Panc1 (cell line): Measurements from ENCODE around the gene DNAH12. TPM values are rescaled to one million over a fixed set of nuclear protein-coding genes. Genes with fewer than 3 reads are reported as not detected.
"Not testable (repeated sequence)": the region's sequence is repeated elsewhere in the genome, so short reads cannot be mapped to it uniquely, and the experiment has no call there.

Experiments used
- ATAC-seq: fragments of 200-7000 bp; cut with Tn5 transposase; 2 replicates; pipeline ENCODE4 v1.9.1; 2020; ENCODE audit warnings: mild to moderate bottlenecking, moderate library complexity
- BruUV-seq: library from RNA; stranded (reverse); fragments of 400-500 nt; replicated peaks from 2 replicates; lab custom pipeline; 2021; lab: Mats Ljungman, UMichigan
- CTCF ChIA-PET: fragments of 300-600 bp; sonication (Branson Sonifier 250); formaldehyde crosslinking; loops from one replicate; lab custom pipeline; 2022; ENCODE audit warnings: antibody characterized with exemption; lab: Charles Lee
- POLR2A ChIA-PET: fragments of 300-600 bp; sonication (Branson Sonifier 250); formaldehyde crosslinking; loops from one replicate; lab custom pipeline; 2022; ENCODE audit warnings: antibody characterized with exemption; lab: Charles Lee
- DNase-seq: peaks from one replicate; pipeline ENCODE4 v3.0.0-alpha.2; 2010; ENCODE audit warnings: low read depth, low spot score
- H3K27ac ChIP-seq: 2 replicates; pipeline ENCODE4 v1.5.1; 2011; ENCODE audit warnings: mild to moderate bottlenecking, low read length, inconsistent platforms
- H3K27me3 ChIP-seq: fragments of 200-500 bp; sonication (Bioruptor generic); 2 replicates; pipeline ENCODE4 v1.6.0; 2014; ENCODE audit warnings: low read length, inconsistent platforms; ENCODE audit not compliant: control insufficient read depth, insufficient read depth
- H3K36me3 ChIP-seq: fragments of 200-500 bp; sonication (Bioruptor generic); 2 replicates; pipeline ENCODE4 v1.5.1; 2014; ENCODE audit warnings: inconsistent platforms, mild to moderate bottlenecking, low read length, moderate library complexity; ENCODE audit not compliant: control insufficient read depth, insufficient read depth
- H3K4me1 ChIP-seq: 2 replicates; pipeline ENCODE4 v1.5.1; 2011; ENCODE audit warnings: inconsistent platforms, mild to moderate bottlenecking, low read length, moderate library complexity; ENCODE audit not compliant: control insufficient read depth, insufficient read depth
- H3K4me3 ChIP-seq, 2 experiments: 2 replicates each; pipeline ENCODE4 v1.5.1; 2011 to 2012; ENCODE audit warnings: low read depth in 2 of 2, low read length in 2 of 2, mild to moderate bottlenecking in 2 of 2, inconsistent platforms in 1 of 2, moderate library complexity in 1 of 2
- H3K9me3 ChIP-seq: fragments of 200-500 bp; sonication (Bioruptor generic); 2 replicates; pipeline ENCODE4 v1.5.1; 2014; ENCODE audit warnings: low read depth, mild to moderate bottlenecking, inconsistent platforms, low read length, moderate library complexity; ENCODE audit not compliant: control insufficient read depth, insufficient read depth
- CTCF ChIP-seq: fragments of 450-650 bp; IDR thresholded peaks from 2 replicates; pipeline ENCODE4 v1.5.1; 2017; ENCODE audit warnings: mild to moderate bottlenecking
- POLR2AphosphoS5 ChIP-seq: IDR thresholded peaks from 2 replicates; pipeline ENCODE4 v1.6.1; 2012; ENCODE audit warnings: mild to moderate bottlenecking, low read depth, low read length, moderate library complexity
- REST ChIP-seq, 2 experiments: IDR thresholded peaks; 2 replicates each; pipeline ENCODE4 v1.6.1; 2011 to 2012; ENCODE audit warnings: low read depth in 2 of 2, control low read depth in 1 of 2, low read length in 1 of 2, mild to moderate bottlenecking in 1 of 2, moderate library complexity in 1 of 2; ENCODE audit not compliant: insufficient read depth in 1 of 2
- SIN3A ChIP-seq: IDR thresholded peaks from 2 replicates; pipeline ENCODE4 v1.6.1; 2012; ENCODE audit warnings: low read depth, mild to moderate bottlenecking, low read length, moderate library complexity, borderline replicate concordance; ENCODE audit not compliant: insufficient read depth
- TCF7L2 ChIP-seq: IDR thresholded peaks from 2 replicates; pipeline ENCODE4 v1.6.1; 2011; ENCODE audit warnings: mild to moderate bottlenecking, low read depth, low read length, inconsistent platforms
- in situ Hi-C: cut with HindIII; loops from 2 replicates; pipeline ENCODE4 v1.10.0; 2016; ENCODE audit warnings: low sequenced_read_pairs, low pct_unique_long_range_greater_than_20kb
- intact Hi-C: fragments of 100-400 bp; cut with micrococcal nuclease; formaldehyde crosslinking; loops from one replicate; pipeline ENCODE4 v1.10.0; 2022; ENCODE audit not compliant: unreplicated experiment
- total RNA-seq: library from RNA; stranded (reverse); gene quantifications from one replicate; pipeline ENCODE4 v1.2.1, GENCODE V29; 2021; ENCODE audit not compliant: unreplicated experiment

Gene DNAH12
- total RNA-seq, 1 experiment from 2014 or later: 0.21 TPM

GRCh38 chr3:57444469-57444868, 99.7 kb downstream of the DNAH12 start:
- intact Hi-C loops (no loop called here), in situ Hi-C loops (no loop called here)
- Histone ChIP-seq H3K9me3 (no peaks in the 10 kb centered on the region), H3K27me3 (no peaks in the 10 kb centered on the region), H3K36me3 (no peaks in the 10 kb centered on the region), H3K4me1 (no peaks in the 10 kb centered on the region), H3K4me3 (no peak overlapping the region), H3K27ac (no peak overlapping the region)
- no peak for TF ChIP-seq TCF7L2
- TF ChIP-seq POLR2AphosphoS5: no peak
- no peak for TF ChIP-seq CTCF
- TF ChIP-seq REST (IDR thresholded peaks at IDR 0.05; ENCODE audit: insufficient read depth in 1 of 2, low read depth in 2 of 2, low read length in 1 of 2): no peak
- TF ChIP-seq SIN3A: no peak
- BruUV-seq: no TSS peak
- ATAC-seq (no peak), DNase-seq (no peak)
- CTCF ChIA-PET: no interaction called here
- POLR2A ChIA-PET: no interaction called here

- H3K4me3 ChIP-seq, H3K27me3 ChIP-seq, intact Hi-C loops, DNase-seq, H3K9me3 ChIP-seq, in situ Hi-C loops, BruUV-seq, H3K27ac ChIP-seq, ATAC-seq, POLR2A ChIA-PET, H3K4me1 ChIP-seq, CTCF ChIA-PET, H3K36me3 ChIP-seq: not testable (repeated sequence)
Measured at GRCh38 chr3:57440144-57440543, 104.0 kb downstream of the DNAH12 start.

- H3K4me3 ChIP-seq, ATAC-seq, intact Hi-C loops, POLR2A ChIA-PET, H3K9me3 ChIP-seq, H3K4me1 ChIP-seq, BruUV-seq, H3K27ac ChIP-seq, DNase-seq, H3K27me3 ChIP-seq, H3K36me3 ChIP-seq, CTCF ChIA-PET, in situ Hi-C loops: not testable (repeated sequence)
Measured at GRCh38 chr3:57438460-57438859, 105.7 kb downstream of the DNAH12 start.
